ENCODE data around the gene GPR3. TPM values are rescaled to one million over a fixed set of nuclear protein-coding genes. Genes with fewer than 3 reads are reported as not detected.

The GPR3 gene
- total and polyA plus RNA-seq, 8 donors, result 0.18 to 0.43 (median 0.27) TPM; not detected in 4

DNA sequence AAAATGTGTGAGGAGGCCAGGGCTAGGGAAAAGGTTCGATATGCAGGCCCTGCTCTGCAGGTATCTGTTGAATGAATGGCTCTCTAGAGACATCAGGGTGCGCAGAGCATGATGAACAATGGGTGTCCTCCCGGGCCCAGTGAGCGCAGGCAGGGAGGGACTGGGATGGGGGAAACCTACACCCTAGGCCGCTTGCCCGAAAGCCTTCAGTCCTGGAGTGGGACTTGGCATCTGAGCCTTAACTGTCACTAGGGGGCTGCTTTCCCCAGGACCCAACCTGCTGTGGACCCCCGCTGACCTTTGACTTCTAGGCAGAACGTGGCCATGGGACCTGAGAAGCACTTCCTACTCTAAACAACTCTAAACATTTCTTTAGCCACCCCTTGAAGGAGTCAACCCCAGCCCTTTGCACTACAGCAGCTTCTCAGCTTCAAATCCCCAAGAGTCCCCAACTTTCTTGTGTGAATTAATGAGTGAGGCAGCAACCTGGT, 25.2 kb upstream of the GPR3 start:
- Histone ChIP-seq H3K4me3 (peak overlapping the region; percentile 56 to 81 (median 76)), H3K9me3 (no peaks in the 10 kb centered on the region), H3K27ac (peak overlapping the region; percentile 87 to 98 (median 96)), H3K36me3 (peaks cover 17 to 25% (median 21%) of the 10 kb centered on the region in 4 donors), H3K27me3 (no peaks in the 10 kb centered on the region), H3K4me1 (peaks cover 31 to 55% (median 37%) of the 10 kb centered on the region in 4 donors)
- WGBS, 5 donors, result 9 to 40% (median 30%) methylated on average over 3 to 8 of the region's 8 CpGs
- intact Hi-C loops (cut with DNase I; ENCODE audit: low total_unique reads), result no loop called here
- no peak for DNase-seq
- TF ChIP-seq, protein P1, sequence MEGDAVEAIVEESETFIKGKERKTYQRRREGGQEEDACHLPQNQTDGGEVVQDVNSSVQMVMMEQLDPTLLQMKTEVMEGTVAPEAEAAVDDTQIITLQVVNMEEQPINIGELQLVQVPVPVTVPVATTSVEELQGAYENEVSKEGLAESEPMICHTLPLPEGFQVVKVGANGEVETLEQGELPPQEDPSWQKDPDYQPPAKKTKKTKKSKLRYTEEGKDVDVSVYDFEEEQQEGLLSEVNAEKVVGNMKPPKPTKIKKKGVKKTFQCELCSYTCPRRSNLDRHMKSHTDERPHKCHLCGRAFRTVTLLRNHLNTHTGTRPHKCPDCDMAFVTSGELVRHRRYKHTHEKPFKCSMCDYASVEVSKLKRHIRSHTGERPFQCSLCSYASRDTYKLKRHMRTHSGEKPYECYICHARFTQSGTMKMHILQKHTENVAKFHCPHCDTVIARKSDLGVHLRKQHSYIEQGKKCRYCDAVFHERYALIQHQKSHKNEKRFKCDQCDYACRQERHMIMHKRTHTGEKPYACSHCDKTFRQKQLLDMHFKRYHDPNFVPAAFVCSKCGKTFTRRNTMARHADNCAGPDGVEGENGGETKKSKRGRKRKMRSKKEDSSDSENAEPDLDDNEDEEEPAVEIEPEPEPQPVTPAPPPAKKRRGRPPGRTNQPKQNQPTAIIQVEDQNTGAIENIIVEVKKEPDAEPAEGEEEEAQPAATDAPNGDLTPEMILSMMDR (IDR thresholded peaks at IDR 0.05), result no peak
- no peak for TF ChIP-seq POLR2AphosphoS5 (IDR thresholded peaks at IDR 0.05)
- no peak for TF ChIP-seq POLR2A (IDR thresholded peaks at IDR 0.05)
- TF ChIP-seq EP300 (IDR thresholded peaks at IDR 0.05), result no peak

DNA sequence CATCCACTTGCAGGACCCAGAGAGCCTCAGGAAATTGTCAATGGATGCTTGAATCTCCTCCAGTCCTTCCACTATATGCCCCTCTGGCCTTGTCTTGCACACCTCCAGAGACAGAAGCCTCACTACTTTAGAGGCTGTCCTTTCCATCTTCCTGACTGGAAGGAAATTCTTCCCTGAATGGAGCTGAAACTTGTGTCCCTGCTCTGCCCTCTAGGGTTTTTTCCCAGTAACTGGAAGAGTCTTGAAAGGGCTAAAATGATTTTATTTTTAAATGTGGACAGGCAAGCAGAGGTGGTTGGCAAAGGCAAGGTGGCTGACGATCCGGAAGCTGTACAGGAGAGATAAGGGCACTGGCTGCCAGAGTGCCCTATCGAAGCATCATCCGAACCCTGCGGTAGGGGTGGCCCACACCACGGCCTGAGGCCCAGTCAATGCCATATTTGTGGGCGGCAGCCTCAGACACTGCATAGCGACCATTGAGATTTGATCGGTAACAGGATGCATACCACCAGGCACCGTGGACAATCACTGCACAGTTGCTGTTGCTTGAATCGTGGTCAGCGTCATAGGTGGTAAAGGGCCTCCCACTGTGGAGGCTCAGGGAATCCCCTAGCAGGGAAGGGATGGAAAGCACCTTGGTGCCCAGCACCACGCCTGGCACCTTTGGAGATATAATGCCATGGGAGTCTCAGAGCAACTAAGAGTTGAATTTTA, 23.4 kb upstream of the GPR3 start:
- no peak for DNase-seq
- Histone ChIP-seq H3K4me1 (peaks cover 29 to 50% (median 37%) of the 10 kb centered on the region in 4 donors), H3K4me3 (no peak overlapping the region), H3K27ac (peak overlapping the region in 2 of 5 donors; percentile 7 to 35), H3K36me3 (peaks cover under 1 to 7% (median 4%) of the 10 kb centered on the region in 4 donors), H3K27me3 (no peaks in the 10 kb centered on the region), H3K9me3 (no peaks in the 10 kb centered on the region)
- no peak for TF ChIP-seq POLR2A (IDR thresholded peaks at IDR 0.05)
- TF ChIP-seq POLR2AphosphoS5 (IDR thresholded peaks at IDR 0.05), result no peak
- WGBS, 5 donors, result 60 to 67% (median 64%) methylated on average over 13 of the region's 13 CpGs
- intact Hi-C loops (cut with DNase I; ENCODE audit: low total_unique reads), result no loop called here

DNA sequence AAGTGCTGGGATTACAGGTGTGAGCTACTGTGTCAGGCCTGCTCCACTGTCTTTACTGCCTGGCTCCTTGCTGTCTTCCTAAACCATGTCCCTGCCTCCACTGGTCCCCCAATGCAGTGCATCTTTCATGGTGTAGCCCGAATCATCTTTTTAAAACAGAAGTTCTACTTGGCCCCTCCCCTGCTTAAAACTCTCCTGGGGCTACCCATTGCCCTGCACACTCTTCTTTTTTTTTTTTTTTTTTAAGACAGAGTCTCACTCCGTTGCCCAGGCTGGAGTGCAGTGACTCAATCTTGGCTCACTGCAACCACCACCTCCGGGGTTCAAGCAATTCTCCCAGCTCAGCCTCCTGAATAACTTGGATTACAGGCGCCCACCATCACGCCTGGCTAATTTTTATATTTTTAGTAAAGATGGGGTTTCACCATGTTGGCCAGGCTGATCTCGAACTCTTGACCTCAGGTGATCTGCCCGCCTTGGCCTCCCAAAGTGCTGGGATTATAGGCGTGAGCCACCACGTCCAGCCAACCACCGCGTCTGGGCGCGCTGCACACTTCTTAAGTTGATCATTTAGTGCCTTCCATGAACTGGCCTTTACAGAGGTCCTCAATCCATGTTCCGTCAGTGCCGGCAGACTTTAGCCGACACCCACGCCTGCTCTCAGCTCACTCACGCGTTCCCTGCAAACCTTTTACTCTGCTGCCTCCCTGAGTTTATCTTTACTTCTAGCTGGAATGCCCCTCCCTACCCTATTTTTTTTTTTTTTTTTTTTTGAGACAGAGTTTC, 20.2 kb upstream of the GPR3 start:
- intact Hi-C loops (cut with DNase I; ENCODE audit: low total_unique reads), result no loop called here
- WGBS, 5 donors, result 64 to 79% (median 71%) methylated on average over 18 to 19 of the region's 19 CpGs
- no peak overlapping the region for H3K4me3 ChIP-seq
- H3K36me3 ChIP-seq, result no peaks in the 10 kb centered on the region
- peak in 1 of 2 donors; percentile 58 for DNase-seq
- no peaks in the 10 kb centered on the region for H3K9me3 ChIP-seq
- no peaks in the 10 kb centered on the region for H3K27me3 ChIP-seq
- no peak overlapping the region for H3K27ac ChIP-seq
- peaks cover 8 to 27% (median 15%) of the 10 kb centered on the region in 4 donors for H3K4me1 ChIP-seq
- TF ChIP-seq, protein P1 (IDR thresholded peaks at IDR 0.05), result no peak
- TF ChIP-seq POLR2AphosphoS5 (IDR thresholded peaks at IDR 0.05), result no peak
- TF ChIP-seq POLR2A (IDR thresholded peaks at IDR 0.05), result no peak
- no peak for TF ChIP-seq EP300 (IDR thresholded peaks at IDR 0.05)

- H3K27ac ChIP-seq, result no peak overlapping the region
- 71 to 88% (median 75%) methylated on average over 6 to 11 of the region's 11 CpGs for WGBS, 5 donors
- no peaks in the 10 kb centered on the region for H3K9me3 ChIP-seq
- intact Hi-C loops (cut with DNase I; ENCODE audit: low total_unique reads), result no loop called here
- H3K4me3 ChIP-seq, result no peak overlapping the region
- TF ChIP-seq POLR2AphosphoS5 (IDR thresholded peaks at IDR 0.05) (no peak), POLR2A (IDR thresholded peaks at IDR 0.05) (no peak), EP300 (IDR thresholded peaks at IDR 0.05) (no peak)
- TF ChIP-seq, protein P1 (IDR thresholded peaks at IDR 0.05), result no peak
- H3K4me1 ChIP-seq, result peaks cover 0 to 19% (median 7%) of the 10 kb centered on the region in 4 donors
- no peaks in the 10 kb centered on the region for H3K36me3 ChIP-seq
- no peak for DNase-seq
- H3K27me3 ChIP-seq, result no peaks in the 10 kb centered on the region
These were observed 19.4 kb upstream of the GPR3 start for GRCh38 chr1:27372808-27373690.

Measured in stomach (tissue), 9 donors.